ENCODE results near the gene TFF1. TPM values are rescaled to one million over a fixed set of nuclear protein-coding genes. Genes with fewer than 3 reads are reported as not detected.
"Not testable (repeated sequence)": the region's sequence is repeated elsewhere in the genome, so short reads cannot be mapped to it uniquely, and the experiment has no call there.

The TFF1 gene
- under 1 TPM in 1 of 3 donors, not detected in 2; 0.65 TPM for polyA plus RNA-seq (ENCODE audit: insufficient read length in 3 of 3)
- long read RNA-seq, donor 1 = 0 reads
- long read RNA-seq, donor 2 = 0 reads
- long read RNA-seq, donor 3 = 0 reads
- long read RNA-seq, donor 4 = 0 reads
- long read RNA-seq, donor 5 = 0 reads
- long read RNA-seq, donor 6 = 0 reads
- long read RNA-seq, donor 7 = 0 reads
- long read RNA-seq, donor 8 = 0 reads
- long read RNA-seq, donor 9 = 0 reads
- long read RNA-seq, donor 10 = 0 reads
- long read RNA-seq, donor 11 = 0 reads
- long read RNA-seq, donor 12 = 0 reads
- long read RNA-seq, donor 13 = 0 reads
- long read RNA-seq, donor 14 = 0 reads
- long read RNA-seq, donor 15, transcript TFF1-201 (3 exons, 551 nt) = major isoform, 118 of 137 reads
- long read RNA-seq, donor 15, partial matches to known transcripts = 14 of 137 reads
- long read RNA-seq, donor 15, other reads (novel, unspliced or antisense) = 5 of 137 reads
- long read RNA-seq, donor 16 = 0 reads

DNA sequence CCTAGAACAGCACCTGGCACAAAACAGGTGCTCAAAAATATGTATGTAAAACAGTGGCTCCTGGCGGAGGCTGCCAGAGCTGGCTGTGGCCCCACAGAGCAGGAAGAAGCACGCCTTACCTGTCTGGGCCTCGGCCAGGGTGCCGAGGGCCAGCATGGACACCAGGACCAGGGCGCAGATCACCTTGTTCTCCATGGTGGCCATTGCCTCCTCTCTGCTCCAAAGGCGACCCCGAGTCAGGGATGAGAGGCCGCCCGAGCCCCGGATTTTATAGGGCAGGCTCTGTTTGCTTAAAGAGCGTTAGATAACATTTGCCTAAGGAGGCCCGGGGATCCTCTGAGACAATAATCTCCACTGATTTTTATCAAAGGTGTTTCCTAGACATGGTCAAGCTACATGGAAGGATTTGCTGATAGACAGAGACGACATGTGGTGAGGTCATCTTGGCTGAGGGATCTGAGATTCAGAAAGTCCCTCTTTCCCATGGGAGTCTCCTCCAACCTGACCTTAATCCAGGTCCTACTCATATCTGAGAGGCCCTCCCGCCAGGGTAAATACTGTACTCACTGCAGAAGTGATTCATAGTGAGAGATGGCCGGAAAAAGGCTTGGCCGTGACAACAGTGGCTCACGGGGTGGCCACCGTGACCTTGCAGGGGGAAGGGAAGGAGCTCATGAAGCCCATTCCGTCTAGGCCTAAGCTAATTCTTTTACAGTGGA is at the start of gene TFF1:
Gene TFF1 (minus strand): TSS at position 244 of the 719 bp plus-strand sequence. CDS start 40 bp downstream, at position 204.
- no peak for DNase-seq

DNA sequence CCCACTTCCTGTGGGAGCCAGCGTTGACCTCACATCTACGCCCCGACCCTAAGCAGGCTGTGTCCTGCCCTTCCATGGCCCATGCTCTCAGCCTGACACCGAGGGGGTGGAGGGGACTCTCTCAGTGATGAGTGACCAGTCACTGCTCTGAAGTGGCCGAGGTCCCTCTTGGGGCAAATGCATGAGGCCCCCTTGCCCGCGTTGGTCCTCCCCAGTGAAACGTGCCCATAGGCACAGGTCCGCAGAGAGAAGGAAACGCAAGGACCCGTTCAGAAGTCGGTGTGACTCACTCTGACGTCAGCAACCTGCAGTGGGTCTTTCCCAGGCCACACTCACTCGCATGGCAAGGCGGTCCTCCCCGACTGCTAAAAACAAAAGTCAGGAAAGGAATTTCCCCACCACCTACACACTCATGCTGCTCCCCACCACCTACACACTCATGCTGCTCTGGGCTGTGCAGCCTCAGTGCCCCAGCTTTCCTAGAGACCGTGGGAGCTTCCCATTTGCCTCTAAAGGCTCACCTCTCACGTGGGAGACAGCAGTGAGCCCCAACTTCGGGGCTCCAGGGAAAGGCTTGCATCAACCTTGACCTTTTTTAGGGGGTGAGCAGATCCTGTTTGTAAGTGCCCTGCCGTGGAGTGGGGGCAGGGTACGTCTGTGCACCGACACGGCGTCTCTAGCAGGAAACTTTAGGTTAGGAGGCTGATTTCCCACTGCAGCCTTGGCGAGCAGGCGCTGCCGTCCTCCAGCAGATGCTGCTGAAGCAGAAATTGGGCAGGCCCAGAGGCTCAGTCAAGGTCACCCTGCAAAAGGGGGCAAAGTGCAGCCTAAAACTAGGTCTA is 48.8 kb upstream of the TFF1 start:
- DNase-seq = no peak

DNA sequence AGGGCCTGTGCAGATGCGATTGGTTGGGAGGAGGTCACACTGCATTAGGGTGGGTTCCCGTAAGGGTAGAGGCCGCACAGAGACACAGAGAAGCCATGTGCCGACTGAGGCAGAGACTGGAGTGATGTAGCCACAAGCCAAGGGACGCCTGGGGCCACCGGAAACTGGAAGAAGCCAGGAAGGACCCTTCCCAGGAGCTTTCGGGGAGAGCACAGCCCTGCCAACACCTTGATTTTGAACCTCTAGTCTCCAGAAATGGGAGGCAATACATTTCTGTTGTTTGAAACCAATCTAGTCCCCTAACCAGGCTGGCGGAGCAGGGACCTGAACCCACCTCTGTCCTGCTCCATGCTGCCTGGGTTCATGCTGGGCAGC is 48.2 kb upstream of the TFF1 start:
- no peak for DNase-seq

DNA sequence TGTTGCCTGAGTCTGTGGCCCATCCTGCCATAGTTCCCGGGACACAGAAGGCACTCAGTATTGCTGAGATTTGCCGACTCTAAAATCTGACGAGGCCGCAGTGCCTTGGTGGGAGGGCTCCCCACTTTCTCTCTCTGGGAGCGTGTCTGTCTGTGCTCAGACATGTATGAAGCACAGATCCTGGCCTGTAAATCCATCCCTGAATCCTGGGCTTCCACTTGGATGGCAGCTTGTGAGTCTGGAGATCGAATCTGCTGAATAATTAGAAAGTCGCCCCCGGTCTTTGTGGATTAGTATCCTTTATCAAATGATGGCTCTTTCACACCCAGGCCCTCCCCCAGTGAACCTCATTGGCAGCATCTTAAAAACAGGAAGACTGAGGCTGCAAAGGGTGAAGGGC is 47.7 kb upstream of the TFF1 start:
- DNase-seq = no peak

DNA sequence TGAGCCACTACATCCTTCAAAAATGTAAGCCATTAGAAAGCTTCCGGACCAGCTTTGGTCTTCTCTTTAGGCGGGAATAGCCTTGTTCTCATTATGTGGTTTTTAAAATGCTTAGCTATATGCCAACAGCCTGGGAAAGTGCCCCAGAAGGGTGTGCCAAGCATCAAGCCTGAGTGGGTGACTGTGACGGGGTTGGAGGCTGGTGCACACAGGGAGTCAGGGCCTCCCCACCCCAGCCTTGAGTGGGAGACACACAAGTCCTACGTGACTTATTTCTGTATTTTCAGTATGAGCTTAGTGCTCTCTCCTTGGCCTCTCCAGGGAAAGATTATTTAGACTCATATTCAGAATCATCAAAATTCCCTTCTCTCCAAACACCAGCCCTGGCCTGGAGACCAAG is 47.2 kb upstream of the TFF1 start:
- DNase-seq = no peak

DNA sequence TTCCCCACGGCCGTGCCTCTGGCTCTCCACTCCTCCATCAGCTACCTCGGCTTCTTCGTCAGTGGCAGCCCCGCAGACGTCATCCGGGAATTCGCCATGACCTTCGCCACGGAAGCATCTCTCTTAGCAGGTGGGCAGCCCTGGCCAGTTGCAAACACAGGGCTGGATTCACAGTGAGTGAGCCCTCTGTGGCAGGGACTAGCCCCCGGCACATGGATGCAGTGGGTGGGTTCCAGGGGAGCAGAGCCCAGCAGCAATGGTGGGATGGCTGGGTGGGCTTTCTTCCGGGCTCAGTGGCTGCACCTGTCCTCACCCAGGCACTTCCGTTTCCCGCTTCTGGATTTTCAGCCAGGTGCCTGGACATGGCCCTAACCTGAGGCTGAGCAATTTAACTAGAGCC is 46.8 kb upstream of the TFF1 start:
- no peak for DNase-seq

DNA sequence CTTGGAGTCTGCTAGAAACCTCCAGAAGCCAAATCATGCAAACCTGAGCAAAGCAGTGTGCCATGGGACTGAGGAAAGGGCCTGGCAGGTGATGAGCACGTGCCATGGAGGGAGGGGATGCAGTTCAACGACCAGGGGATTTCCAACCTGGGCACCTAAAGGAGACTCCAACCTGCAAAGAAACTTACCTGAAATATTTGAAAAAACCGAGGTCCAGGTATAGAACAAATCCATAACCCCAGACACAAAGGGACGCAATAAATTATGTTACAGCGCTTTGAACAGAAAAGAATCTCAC is 46.2 kb upstream of the TFF1 start:
- DNase-seq = no peak

DNA sequence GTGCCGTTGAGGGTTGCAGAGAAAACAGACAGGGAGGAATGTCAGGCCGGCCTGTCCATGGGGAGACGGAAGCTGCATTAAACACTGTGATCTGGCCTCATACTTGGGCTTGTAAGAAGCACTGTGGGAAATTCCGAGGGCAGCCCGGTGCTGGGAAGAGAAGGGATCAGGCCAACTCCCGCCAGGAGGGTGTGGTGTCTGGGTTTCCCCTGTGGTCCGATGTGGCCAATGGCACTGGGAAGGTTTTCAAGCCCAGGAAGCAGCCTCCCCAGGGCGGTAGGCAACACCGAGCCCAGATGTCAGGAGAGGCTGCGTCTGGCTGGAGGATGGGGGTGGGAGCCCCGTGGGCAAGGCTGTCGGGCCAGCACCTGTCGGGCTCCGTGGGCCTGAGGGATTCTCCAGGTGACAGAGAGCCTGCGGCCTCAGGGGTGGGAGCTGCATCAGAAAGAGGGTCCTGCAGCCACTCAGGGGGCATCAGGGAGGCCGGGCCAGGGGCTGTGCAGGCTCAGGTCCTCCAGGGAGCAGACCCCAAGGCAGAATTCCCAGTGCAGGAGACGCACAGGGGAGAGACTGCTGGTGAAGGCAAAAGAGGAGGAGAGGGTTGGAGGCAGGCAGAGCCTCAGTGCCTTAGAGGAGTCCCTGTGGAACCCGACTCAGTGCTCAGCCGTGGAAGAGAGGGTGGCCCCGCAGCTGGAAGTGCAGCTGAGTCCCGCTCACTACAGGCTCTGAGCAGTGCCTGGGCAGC is 45.7 kb upstream of the TFF1 start:
- DNase-seq = no peak

DNA sequence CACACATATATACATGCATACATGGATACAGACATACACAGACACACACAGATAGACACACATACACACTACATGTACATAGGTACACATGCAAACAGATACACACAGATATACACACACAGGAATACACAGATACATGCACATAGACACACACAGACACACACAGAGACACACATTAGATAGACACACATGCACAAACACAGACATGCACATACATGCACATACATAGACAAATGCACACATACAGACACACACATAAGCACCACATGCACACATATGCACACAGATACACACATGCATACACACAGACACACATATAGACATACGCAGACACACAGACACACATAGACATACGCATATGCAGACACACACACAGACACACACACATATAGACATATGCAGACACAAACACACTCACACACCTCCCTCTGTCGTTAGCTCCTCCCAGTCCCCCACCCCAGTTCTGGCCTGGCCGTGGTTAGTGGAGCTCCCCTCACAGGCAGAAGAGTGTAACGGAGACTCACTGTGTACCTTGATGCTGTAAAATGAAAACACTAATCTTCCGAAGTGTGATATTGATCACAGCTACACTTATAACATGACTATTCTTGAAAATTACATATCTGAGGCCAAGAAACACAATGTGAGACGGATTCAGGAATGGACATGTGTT is 45.0 kb upstream of the TFF1 start:
- DNase-seq = no peak

DNA sequence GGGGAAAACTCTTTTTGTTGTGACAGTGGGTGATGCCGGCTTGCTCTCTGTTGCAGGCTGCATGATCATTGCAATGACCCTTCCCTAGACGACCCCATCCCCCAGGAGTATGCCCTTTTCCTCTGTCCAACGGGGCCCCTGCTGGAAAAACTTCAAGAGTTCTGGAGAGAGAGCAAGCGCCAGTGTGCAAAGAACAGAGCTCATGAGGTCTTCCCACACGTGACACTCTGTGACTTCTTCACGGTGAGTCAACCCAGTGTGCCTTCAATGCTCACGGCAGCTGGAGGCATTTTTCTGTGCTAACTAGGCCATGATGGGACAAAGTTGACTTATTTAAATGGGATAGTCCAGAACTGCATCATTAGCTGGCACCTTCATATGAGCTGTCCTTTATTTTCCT is 43.0 kb upstream of the TFF1 start:
- no peak for DNase-seq

DNA sequence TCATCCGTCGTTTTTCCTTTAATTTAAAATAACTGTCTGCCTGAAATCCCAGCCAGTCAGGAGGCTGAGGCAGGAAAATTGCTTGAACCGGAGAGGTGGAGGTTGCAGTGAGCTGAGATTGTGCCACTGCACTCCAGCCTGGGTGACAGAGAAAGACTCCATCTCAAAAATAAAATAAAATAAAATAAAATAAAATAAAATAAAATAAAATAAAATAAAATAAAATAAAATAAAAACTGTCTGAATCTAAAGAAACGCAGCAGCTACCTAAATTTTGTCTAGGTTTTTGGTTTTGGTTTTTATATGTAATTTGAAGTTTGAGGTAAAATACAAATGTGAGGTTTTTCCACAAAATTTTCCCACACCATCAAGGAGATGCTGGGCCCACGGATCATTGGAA is 42.4 kb upstream of the TFF1 start:
- DNase-seq = not testable (repeated sequence)

DNA sequence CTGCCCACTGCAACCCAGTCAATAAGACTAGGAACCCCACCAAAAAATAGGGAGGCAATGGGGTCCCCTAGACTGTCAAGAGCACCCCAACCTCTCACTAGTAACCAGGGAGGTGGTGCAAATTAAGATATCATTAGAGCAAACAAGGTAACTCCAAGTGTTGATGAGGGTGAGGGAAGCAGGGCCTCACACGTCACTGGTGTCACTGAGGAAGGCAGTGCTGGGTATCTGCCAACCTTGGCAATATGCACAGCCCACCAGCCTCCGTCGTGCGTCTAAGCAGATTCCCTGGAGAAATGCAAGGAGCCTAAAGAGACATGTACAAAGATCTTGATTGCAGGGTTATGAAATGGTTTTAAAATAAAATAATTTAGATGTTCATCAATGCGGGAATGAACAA is 41.1 kb upstream of the TFF1 start:
- no peak for DNase-seq

DNA sequence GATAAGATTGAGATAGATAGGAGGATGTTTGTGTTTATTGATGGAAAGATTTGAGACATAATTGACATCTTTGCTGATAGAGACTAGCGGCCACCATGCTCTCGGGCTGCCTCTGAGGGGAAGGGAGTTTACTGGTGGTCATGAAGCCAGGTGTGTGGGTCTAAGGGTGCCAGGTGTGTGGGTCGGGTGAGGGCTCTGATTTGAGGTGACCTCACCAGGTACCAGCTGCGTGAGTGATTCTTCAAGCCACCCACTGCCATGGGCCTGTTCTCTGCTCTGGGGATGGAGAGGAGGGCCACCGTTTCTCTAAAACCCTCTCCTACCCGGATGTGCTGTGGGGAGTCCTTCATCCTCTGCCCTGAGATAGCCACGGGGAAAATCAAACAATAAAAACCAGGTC is 40.5 kb upstream of the TFF1 start:
- no peak for DNase-seq

DNA sequence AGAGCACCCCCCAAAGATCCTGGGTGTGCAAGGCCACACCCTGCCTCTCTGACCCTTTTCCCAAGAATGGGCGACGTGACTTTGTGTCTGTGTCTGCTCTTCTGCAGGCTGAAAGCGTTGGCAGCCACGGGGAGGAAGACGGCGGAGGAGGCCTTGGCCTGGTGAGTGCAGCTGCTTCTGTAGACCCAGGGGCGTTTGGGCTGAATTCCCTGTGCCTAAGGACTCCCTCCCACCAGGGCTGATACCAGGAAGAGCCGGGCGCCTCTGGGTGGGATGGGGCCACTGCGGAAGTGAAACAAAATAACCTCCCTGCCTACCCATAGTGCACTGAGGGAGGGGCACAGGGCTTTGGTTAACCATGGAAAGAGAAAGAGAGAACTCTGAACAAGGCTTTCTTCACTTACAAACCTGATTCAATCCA is 39.9 kb upstream of the TFF1 start:
- no peak for DNase-seq

DNA sequence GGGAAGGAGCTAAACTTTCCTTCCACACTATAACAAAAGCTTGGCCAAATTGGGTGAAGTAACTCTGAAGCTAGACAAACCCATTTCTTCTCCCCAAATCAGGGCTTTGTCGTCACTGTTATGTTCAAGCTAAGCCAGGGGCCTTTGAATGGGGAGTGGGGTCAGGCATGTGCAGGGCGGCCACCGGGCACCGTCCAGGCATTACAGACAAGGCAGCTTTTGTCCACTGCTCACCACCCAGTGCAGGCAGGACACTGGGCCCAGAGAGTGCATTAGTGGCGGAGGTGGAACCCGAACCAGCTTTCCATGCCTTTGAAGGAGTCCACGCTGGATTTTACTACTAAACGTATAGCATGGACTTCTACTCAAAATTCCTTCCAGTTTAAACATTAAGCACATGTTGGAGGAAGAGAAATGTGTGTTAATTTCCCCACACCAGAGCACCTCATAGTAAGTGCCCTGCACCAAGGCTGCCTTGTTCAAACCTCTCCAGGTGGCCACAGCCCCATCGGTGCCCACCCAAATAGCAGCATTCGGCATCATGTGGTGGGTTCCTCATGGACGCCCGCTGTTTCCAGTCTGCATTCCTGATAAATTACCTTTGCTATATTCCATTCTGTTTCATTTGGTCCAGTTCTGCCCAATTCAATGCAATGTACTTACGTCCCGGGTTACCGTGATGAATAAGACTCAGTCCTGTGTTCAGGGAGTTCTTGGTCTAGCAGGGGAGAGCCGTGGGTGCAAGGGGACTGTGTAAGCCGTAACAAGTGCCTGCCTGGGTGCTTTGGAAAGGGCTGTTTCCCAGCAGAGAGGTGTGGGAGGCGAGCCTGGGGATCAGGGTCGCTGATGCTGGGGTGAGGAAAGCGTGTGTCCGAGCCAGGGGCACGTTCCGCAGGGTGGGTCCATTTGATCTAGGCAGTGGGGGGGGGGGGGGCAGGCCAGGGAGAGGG is 39.0 kb upstream of the TFF1 start:
- no peak for DNase-seq

DNA sequence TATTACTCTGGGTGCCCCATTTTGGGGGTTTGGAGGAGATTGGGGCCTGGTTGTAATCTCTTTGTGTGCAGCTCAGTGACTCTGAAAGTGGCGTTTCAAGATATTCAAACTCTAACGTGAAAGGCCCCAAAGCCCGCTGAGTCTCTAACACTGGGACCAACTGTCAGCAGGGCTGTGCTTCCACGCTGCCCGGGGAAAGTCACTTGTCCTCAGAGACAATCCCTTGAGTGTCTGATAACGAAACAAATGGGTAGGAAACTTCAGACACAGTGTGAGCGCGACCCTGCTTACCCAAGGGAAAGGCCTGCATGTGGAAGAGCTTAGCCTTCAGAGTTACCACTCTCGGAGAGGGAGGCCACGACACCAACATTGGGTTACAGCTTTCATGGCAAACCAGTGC is 38.2 kb upstream of the TFF1 start:
- no peak for DNase-seq

DNA sequence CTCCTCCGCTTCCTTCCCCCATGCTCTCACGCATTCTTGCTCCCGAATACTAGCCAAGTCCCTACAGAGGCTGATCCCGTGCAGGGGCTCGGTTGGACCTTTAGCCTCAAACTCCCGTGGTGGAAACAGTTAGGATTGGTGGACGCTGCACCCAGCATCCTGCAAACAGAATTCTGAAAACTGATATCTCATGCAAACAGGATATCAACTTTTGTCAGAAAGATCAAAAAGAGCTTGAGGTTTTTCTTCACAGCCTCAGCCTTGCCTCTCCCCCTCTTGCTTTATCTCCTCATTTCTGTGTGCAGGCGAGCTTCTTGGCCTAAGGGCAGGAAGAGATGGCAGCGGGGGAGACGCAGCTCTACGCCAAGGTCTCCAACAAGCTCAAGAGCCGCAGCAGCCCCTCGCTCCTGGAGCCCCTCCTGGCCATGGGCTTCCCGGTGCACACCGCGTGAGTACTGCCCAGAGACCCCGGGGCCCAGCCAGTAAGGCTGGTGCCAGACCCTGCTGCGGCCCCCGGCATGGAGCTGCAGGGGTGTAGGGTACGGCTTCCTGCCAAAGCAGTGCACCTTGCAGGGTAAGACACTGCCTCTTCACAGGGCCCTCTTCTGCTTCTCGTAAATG is 37.4 kb upstream of the TFF1 start, which contains the start of gene UBASH3A:
Gene UBASH3A (plus strand): TSS at position 292 of the 621 bp plus-strand sequence. CDS start 44 bp downstream, at position 336.
- DNase-seq = no peak

DNA sequence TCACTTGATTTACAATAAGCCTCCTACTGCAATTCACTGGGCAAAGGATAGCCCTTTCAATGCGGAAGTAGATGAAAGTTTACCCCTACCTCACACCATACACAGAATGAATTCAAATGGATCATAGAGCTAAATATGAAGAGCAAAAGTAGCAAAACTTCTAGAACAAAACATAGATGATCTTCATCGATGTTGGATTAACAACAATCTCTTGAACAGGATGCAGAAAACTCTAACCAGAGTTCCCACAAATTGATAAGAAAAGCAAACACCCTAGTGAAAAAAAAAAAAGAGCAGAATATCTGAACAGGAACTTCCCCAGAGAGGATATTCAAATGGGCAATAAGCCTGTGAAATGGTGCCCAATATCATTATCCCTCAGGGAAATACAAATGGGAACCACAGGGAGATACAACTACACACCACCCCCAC is 35.5 kb upstream of the TFF1 start:
- DNase-seq = no peak

DNA sequence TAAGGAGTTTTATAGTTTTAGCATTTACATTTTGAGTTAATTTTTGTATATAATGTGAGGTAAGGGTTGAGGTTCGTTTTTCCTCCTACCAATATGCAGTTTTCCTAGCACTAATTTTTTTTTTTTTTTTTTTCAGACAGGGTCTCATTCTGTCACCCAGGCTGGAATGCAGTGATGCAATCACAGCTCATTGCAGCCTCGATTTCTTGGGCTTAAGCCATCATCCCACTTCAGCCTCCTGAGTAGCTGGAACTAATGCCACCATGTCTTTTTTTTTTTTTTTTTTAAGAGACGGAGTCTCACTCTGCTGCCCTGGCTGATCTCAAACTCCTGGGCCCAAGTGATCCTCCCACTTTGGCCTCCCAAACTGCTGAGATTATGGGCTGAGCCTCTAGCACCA is 34.8 kb upstream of the TFF1 start:
- no peak for DNase-seq
